Measurements from ENCODE around the gene MORF4L1. TPM values are rescaled to one million over a fixed set of nuclear protein-coding genes. Genes with fewer than 3 reads are reported as not detected.

Gene MORF4L1
- total RNA-seq, 1 experiment from 2014 or later = 360 TPM

DNA sequence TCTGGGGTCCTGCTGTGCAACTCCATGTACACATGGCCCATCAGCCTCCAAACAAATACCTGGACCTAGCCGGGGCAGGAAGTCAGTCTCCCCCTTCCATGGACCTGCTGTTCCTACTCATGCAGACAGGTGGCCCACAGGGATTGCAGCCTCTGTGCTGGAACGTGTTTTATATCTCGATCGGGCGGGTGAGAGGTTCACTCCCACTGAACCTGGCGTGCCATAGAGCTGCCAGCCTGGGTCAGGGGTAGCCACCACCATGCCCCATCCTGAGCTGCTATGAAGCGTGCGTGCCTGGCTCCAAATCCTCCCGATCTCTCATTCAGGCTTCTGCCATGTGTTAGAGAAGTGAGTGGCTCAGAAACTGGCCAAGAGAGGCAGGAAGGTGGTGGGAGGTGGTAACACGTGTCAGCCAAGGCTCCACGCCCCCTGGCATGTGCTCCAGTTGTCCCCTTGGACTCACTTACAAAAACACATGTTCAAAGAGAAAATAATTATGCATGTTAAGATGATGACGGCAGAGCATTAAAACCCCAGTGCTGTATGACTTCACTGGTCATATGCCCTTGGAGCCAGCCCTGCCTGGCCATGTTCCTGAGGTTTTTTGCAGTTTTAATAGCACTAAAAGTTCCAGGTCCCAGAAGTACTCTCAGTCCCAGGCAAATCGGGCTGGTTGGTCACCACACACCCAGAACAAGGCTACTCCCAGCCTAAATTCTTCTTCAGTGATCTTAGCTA, 41.5 kb downstream of the MORF4L1 start:
- Histone ChIP-seq H3K36me3 (ENCODE audit: control insufficient read depth, insufficient read depth, low read length) (peaks cover 4% of the 10 kb centered on the region; the same call in 1 of the 2 replicates), H3K4me1 (ENCODE audit: control insufficient read depth, insufficient read depth, low read length) (peaks cover 12% of the 10 kb centered on the region; the same call in 1 of the 2 replicates), H3K9me3 (ENCODE audit: control insufficient read depth, insufficient read depth, low read depth, low read length) (no peaks in the 10 kb centered on the region), H3K27ac (ENCODE audit: low read length) (no peak overlapping the region), H3K4me3 (ENCODE audit: low read depth in 2 of 2, low read length in 2 of 2) (no peak overlapping the region), H3K27me3 (ENCODE audit: control insufficient read depth, insufficient read depth, low read length) (no peaks in the 10 kb centered on the region)
- ChIA-PET CTCF (interaction anchor here (0.5 to 0.7 kb wide), 2 partner anchors 46 to 247 kb away, joined by 3 to 4 read pairs; no protein-coding TSS in a partner anchor), POLR2A (no interaction called here)
- in situ Hi-C loops (cut with HindIII; ENCODE audit: low pct_unique_long_range_greater_than_20kb, low sequenced_read_pairs) = no loop called here
- ATAC-seq (peak; percentile 43), DNase-seq (ENCODE audit: low read depth, low spot score) (no peak)
- TF ChIP-seq TCF7L2 (IDR thresholded peaks at IDR 0.05; ENCODE audit: low read depth, low read length) = no peak
- TF ChIP-seq POLR2AphosphoS5 (IDR thresholded peaks at IDR 0.05; ENCODE audit: low read depth, low read length) = no peak
- TF ChIP-seq, protein P1, sequence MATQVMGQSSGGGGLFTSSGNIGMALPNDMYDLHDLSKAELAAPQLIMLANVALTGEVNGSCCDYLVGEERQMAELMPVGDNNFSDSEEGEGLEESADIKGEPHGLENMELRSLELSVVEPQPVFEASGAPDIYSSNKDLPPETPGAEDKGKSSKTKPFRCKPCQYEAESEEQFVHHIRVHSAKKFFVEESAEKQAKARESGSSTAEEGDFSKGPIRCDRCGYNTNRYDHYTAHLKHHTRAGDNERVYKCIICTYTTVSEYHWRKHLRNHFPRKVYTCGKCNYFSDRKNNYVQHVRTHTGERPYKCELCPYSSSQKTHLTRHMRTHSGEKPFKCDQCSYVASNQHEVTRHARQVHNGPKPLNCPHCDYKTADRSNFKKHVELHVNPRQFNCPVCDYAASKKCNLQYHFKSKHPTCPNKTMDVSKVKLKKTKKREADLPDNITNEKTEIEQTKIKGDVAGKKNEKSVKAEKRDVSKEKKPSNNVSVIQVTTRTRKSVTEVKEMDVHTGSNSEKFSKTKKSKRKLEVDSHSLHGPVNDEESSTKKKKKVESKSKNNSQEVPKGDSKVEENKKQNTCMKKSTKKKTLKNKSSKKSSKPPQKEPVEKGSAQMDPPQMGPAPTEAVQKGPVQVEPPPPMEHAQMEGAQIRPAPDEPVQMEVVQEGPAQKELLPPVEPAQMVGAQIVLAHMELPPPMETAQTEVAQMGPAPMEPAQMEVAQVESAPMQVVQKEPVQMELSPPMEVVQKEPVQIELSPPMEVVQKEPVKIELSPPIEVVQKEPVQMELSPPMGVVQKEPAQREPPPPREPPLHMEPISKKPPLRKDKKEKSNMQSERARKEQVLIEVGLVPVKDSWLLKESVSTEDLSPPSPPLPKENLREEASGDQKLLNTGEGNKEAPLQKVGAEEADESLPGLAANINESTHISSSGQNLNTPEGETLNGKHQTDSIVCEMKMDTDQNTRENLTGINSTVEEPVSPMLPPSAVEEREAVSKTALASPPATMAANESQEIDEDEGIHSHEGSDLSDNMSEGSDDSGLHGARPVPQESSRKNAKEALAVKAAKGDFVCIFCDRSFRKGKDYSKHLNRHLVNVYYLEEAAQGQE (IDR thresholded peaks at IDR 0.05; ENCODE audit: insufficient read depth in 1 of 2, low read depth in 2 of 2, low read length in 1 of 2) = no peak
- no peak for TF ChIP-seq CTCF (IDR thresholded peaks at IDR 0.05)
- no peak for TF ChIP-seq SIN3A (IDR thresholded peaks at IDR 0.05; ENCODE audit: borderline replicate concordance, insufficient read depth, low read depth, low read length)
- intact Hi-C loops (cut with micrococcal nuclease; ENCODE audit: unreplicated experiment) = loop anchor here (5.0 to 10.0 kb wide), 2 partner anchors 61 to 268 kb away; no protein-coding TSS in a partner anchor
- BruUV-seq (replicated peaks) = no TSS peak

- no peak overlapping the region for H3K4me3 ChIP-seq (ENCODE audit: low read depth in 2 of 2, low read length in 2 of 2)
- in situ Hi-C loops (cut with HindIII; ENCODE audit: low pct_unique_long_range_greater_than_20kb, low sequenced_read_pairs) = no loop called here
- ChIA-PET CTCF (interaction anchor here (0.7 kb wide), 2 partner anchors 73 to 113 kb away, joined by 3 read pairs; no protein-coding TSS in a partner anchor), POLR2A (interaction anchor here (0.7 kb wide), 1 partner anchor 24 kb away, joined by 3 read pairs; no protein-coding TSS in a partner anchor)
- H3K27me3 ChIP-seq (ENCODE audit: control insufficient read depth, insufficient read depth, low read length) = no peaks in the 10 kb centered on the region
- no TSS peak for BruUV-seq (replicated peaks)
- DNase-seq (ENCODE audit: low read depth, low spot score) = no peak
- no peak for TF ChIP-seq POLR2AphosphoS5 (IDR thresholded peaks at IDR 0.05; ENCODE audit: low read depth, low read length)
- TF ChIP-seq, protein P1 (IDR thresholded peaks at IDR 0.05; ENCODE audit: insufficient read depth in 1 of 2, low read depth in 2 of 2, low read length in 1 of 2) = no peak
- TF ChIP-seq SIN3A (IDR thresholded peaks at IDR 0.05; ENCODE audit: borderline replicate concordance, insufficient read depth, low read depth, low read length) = no peak
- no peak for TF ChIP-seq CTCF (IDR thresholded peaks at IDR 0.05)
- TF ChIP-seq TCF7L2 (IDR thresholded peaks at IDR 0.05; ENCODE audit: low read depth, low read length) = no peak
- H3K27ac ChIP-seq (ENCODE audit: low read length) = peak overlapping the region; percentile 3; the same call in 1 of the 2 replicates
- H3K36me3 ChIP-seq (ENCODE audit: control insufficient read depth, insufficient read depth, low read length) = peaks cover 6% of the 10 kb centered on the region; the same call in 1 of the 2 replicates
- intact Hi-C loops (cut with micrococcal nuclease; ENCODE audit: unreplicated experiment) = loop anchor here (10.0 kb wide), 1 partner anchor 59 kb away; no protein-coding TSS in a partner anchor
- peaks cover 9% of the 10 kb centered on the region; the same call in 1 of the 2 replicates for H3K4me1 ChIP-seq (ENCODE audit: control insufficient read depth, insufficient read depth, low read length)
- ATAC-seq = peak; percentile 37
- H3K9me3 ChIP-seq (ENCODE audit: control insufficient read depth, insufficient read depth, low read depth, low read length) = no peaks in the 10 kb centered on the region
Observed at GRCh38 chr15:78915341-78916087, 42.8 kb downstream of the MORF4L1 start.

All from Panc1 (cell line).